GM18907 (cell line): ENCODE results near the gene ATG5.
A peak's percentile ranks its signal among the peaks of the same experiment; 100 is the strongest.

Source experiments
- ATAC-seq: cut with Tn5 transposase; IDR thresholded peaks from one replicate; pipeline ENCODE4 v1.9.1; 2021; ENCODE audit warnings: mild to moderate bottlenecking, moderate library complexity; ENCODE audit not compliant: unreplicated experiment

The ATG5 gene

DNA sequence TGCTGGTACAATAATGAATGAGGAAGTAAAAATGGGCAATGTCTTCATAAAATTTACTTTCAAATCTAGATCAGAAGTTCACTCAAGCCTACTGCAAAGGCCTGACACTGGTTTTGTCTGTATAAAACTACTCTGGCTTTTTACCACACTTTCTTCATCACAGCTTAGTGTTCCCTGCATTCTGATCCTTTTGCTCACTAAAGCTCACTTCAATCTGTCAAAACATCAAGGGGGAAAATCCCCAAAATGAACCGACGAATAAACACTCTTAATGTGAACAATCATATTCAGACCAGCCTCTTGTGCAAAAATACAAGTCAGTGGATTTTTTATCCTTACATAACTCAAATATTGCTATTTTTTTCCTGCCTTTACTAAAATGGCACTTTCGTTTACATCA, 140.9 kb downstream of the ATG5 start:
- no peak for ATAC-seq

DNA sequence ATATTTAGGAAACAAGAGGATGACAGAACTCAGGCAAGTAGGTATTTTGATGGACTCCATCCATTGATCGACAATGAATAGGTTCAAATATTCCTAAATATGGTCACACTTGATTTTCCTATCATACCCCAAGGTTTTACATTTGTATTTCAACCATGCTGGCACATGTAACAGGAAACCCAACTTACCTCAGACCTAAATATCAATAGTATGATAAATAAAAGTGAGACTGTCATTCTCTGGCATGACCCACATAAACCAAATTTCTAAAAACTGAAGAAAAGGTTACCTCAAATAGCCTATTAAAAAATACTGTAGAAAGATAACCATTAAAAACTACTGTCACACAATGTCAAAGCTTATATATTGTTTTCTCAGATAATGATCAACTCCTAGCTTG, 142.1 kb downstream of the ATG5 start:
- ATAC-seq, result no peak

DNA sequence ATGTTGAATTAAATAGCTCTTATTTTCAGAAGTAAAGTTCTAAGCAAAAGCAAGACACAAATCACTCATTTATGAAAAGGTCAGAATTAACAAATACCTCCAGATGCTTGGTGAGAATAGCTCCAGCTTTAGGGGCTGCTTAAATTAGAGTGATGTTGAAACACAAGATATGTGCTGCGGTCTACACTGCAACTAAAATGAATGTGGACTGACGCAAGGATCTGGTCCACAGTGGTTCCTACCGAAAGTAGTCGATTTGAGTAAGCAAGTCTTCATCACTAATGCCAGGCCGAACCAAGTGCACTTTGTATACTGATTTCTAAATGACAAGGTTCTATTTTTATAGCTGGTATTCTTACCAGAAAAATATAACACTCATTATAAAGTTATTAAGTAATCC, 143.1 kb downstream of the ATG5 start:
- ATAC-seq, result peak; percentile 75

DNA sequence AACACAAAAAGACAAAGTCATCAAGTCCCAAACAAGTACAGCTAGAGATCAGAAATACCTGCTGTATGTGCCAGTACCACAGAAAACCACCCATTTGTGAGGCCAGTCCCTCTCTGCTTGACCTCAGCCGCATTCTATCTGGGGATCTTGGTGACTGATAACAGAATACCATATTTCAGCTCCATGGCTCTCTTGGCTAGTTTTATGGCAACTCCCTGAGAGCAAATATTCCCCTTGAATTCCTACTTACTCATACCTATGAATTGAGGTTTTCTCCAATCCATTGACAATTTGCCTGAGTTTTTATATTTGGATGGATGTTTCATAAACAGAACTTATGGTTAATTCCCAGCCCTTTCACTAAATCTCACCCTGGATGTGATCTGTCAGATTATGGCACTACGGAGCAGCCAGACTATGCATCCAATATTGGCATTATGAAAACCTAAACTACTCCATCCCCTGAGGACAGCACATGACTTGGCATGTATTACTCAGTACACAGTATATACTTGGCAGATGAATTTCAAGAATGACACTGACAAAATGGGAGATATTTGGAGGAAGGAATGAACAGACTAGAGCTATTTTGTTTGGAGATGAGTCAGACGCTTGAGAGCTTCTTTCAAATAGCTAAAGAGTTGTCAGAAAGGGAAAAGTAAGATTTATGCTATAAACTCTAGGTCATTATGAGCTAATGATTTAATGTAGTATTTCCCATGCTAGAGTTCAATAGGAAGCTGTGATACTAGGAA, 143.7 kb downstream of the ATG5 start:
- peak; percentile 34 for ATAC-seq

DNA sequence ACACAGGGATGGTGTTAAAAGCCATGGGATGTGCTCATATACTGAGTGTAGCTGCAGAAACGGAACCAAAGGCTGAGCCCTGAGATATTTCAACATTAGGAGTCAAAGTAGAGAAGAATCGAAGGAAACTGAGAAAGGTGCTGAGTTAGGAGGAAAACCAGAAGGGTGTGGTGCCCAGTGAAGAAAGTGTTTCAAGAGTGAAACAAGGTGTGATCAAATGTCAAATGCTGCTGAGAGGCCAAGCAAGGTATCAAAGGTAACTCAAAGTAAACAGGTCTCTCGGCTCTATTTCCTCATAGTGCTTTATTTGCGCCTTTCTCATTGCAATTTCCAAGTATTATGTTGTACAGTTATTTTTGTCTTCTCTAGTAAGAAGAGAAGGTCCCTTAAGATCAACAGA, 145.4 kb downstream of the ATG5 start:
- no peak for ATAC-seq

DNA sequence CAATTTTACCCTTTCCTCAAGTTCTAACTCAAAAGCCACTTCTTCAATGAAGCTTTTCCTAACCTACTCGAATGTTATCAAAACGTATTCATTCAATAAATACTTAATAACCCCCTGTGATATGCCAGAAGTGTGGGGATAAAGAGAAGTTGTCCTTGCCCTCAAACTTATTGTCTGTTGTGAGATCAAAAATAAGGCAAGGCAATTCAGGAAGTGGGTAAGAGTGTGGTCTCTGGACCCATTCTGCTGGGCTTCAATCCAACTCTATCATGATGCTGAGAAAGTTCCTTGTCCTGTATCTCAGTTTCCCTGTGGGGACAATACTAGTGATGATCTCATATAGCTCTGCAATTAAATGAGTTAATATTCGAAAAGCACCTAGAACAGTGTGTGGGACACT, 146.7 kb downstream of the ATG5 start:
- no peak for ATAC-seq

DNA sequence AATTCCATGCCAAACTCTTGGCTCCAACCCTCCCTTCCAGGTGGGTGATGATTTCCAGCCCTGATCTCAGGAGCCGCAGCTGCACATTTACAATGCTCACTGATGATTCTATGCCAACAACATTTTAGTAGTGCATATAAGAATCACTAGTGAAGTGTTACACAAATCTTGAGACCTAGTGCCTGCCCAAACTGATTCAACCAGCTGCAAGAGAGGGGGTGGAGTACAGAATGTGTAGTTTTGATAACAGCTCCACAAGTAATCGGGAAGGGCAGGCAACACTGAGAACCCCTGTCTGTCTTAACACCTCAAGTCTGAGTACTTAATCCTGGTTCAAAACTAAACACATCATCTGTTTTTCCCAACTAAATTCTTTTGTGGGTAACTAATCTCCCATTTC, 147.8 kb downstream of the ATG5 start:
- no peak for ATAC-seq

DNA sequence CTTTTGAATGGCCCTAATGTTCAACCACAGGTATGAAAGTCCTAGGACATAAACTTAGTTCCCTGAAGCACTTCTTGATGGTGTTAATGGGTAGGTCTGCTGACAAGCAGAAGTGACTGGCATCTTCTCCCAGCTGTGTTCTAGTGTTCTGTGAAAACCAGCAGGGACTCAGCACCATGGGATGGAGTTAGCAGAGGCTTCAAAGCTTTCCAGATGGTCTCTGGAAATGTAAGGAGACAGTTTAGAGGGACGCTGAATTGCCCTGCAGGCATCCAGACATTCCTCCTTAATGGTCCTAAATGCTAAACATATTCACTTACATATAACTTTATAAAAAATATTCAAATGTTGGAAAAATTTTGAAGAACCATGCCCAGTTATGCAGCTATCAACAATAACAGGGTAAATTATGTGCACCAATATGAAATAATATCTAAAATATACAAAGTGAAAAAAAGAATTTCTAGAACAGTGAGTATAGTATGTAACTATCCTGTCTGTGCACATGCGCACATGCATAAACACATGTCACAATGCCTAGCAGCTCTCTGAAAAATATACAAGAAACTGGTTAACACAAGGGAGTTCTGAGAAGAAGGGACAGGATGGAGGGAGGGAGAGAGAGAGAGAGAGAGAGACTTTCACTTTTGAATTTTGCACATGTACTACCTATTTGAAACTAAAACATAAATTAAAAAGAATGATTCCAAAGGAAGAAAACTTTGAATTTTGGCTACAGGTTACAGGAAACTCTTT, 152.3 kb downstream of the ATG5 start:
- ATAC-seq, result no peak

DNA sequence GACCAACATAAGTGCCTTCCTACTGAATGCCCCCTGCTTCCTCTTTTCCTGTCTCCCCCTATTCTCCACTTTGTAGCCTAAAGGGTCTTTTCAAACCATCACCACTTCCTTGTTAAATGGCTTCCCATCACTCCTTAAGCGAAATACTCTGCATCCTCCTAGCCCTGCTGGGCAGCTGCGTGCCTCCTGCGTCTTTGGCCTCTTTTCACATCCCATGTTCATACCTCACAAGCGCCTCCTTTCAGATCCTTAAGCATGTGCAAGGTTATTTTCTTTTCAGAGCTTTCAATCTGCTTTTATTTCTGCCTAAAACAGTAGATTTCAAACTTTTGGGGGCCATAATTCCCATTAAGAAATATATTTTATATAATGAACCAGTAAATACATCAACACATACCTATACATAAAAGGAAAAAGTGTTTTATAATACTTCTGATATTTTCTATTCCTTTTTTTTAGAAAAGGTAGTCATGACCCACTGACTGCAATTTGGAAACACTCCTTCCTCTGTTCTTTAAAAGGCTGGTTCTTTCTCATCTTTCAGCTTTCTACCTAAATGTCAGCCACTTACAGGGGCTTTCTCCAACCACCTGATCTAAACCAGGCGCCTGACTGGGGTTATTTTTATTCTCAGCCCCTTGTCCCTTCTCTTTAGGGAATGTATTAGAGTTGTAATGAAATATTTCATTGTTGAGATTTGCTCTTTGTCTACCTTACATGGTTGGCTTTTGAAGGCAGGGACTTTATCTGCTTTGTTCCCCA, 155.3 kb downstream of the ATG5 start:
- ATAC-seq, result no peak

DNA sequence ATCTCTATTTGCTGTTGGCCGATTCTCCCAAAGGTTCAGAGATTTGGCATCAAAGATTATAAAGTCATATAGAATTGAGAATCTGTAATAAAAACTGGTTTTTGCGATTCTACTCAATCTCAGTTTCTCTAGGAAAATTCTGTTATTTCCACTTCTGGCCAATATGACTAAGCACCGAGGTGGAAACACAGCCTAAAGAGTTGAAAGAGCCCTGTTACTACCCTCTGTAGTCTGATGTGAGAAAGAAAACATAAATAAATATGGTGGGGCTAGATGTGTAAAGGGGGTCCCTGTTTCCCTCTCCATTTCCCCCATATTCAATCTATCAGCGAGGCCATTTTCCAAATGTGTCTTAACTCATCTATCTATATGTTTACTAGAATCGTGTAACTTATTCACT, 156.0 kb downstream of the ATG5 start:
- ATAC-seq, result no peak

DNA sequence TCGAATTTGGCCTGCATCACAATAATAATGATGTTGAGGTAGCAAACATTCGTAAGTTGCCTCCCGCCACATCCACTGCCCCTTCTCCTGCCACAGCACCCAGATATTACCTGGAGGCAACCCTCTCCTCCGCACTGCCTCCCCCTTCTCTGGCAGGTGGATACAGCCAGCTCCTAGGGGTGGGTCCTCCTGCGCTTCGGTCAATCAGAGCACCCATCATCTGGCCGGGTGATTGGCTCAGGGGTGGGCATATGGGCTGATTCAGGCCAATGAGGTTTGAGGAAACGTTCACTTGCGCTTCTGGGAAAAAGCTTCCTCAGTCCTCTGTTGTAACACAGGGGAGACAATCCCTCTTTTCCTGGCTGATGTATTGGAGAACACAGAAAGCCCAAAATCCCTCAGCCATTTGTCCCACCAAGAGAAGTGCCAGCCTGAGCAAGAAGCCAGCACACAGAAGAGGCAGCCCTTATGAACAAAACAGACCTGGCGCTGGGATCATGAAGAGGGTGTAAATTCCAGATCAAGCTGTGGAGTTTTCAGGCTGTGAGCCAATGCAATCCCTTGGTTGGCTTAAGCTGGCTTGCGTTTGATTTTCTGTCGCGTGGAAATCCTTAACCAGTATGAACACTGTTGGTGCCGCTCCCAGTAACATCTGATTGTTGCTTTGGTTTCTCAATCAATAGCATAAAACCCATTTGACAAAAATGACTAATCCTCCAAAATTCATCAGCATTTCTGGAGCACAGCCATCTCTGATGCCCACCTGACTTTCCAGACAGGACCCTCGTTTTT, 157.3 kb downstream of the ATG5 start:
- ATAC-seq, result no peak

DNA sequence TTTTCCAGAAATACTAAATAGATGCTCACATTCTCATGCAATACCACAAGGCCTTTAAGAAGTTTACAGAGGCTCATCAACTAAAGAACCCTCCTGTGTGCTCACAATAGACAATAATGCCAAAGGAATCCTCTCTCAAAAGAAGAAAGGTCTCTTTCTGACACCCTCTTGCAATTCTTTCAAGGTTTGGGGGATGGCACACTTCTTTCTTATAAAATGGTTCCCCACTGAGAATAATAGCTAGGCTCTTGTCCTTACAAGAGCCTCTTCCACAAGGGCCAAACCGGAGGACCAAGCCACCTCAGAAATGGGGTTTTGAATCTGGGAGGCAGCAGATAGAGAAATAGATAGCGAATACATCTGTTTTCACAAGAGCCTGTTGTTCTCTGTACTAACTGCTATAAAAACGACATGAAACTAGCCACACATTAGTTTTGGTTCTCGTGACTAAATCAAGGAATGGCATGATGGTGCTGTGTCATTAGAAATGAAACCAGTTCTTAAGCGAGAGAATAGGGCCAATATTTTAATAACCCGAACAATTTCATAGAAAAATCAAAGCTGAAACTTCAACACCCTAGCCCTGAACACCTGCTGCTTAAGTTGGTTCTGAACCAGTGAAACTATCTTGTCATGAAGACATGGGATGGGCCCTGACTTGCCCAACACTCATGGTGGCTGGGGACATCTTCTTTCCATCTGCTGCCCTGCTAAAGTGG, 158.3 kb downstream of the ATG5 start:
- ATAC-seq, result peak; percentile 52

DNA sequence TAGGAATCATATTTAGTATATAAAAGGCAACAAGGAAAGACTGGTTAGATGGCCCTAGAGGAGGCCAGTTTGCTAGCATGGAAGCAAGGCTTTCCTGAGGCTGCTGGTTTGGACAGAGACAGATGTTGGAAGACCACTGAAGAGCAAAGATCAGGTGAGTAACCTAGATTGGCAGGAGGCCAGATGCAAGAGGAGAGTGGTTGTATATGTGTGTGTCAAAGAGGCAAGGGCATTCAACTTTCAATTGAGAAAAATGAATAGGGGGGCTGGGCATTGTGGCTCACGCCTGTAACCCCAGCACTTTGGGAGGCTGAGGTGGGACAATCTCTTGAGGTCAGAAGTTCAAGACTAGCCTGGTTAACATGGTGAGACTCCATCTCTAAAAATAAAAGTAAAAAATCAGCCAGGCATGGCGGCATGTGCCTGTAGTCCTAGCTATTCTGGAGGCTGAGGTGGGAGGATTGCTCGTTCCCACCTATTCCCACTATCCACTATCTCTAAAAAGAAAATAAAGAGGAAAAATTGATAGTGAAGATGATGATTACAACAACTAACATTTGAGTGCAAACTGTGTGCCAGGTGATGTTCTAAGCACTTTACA, 159.6 kb downstream of the ATG5 start:
- ATAC-seq, result no peak

DNA sequence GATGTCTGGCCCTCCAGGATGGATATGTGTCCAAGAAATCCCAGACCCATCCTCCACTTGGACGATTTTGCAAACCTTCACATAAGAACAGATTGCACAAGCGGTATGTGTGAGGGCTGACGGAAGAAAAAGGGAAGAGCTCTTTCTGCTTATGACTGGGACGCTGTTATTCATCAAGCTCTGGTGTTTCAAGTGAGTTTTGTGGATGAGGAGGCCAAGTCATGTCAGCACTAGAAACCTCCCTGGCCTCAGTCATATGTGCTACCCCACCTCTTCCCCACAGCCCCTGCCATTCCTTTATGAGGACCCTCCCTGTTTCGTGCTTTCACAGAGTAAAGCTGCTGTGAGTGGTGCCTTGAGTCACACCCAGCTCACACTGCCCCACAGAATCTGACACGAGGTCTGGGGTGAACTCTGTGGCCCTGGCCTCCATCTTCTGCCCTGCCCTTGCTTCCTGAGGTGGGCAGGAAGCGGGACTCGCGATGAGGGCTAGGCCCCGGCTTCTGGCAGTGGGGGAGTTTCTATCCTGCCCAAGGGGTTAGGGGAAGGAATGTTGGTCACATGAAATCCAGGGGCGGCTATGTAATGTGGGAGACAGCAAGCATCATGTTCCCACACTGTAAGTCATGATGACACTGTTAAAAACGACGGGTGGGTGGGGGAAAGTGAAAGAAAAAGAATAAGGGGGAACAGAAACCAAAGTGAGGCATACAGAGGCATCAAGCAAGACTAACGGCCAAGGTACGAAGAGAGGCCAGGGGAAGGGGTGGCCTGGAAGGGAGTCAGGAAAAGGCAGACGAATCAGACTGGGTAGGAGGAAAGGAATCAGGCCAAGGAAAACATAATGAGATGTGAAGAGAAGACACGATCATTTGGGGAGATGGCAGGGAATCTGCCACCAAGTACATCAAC, 161.3 kb downstream of the ATG5 start:
- peak; percentile 68 for ATAC-seq

DNA sequence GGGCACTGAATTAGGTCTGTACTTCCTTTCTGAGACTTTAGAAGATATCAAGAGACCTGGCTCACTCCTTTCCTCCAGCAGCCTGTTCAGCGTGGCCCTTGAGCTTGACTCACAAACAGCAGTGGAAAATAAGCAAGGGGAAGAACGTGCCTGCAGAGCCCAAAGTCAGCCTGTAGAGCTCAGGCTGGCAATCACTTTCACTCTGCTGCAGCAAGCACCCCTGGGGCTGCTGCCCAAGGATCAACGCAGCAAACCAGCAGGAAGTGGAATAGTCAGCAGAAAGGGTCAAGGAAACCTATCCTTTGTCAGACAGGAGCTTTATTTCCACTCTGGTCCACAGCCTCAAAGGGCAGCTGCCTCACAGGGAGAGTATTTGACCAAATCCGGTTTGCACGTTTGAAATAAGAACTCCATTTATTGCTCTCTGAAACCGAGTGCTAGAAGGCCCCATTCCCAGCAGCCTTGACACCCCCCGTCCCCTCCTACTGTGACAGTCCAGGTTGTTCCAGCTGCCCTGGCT, 162.1 kb downstream of the ATG5 start:
- peak; percentile 32 for ATAC-seq

DNA sequence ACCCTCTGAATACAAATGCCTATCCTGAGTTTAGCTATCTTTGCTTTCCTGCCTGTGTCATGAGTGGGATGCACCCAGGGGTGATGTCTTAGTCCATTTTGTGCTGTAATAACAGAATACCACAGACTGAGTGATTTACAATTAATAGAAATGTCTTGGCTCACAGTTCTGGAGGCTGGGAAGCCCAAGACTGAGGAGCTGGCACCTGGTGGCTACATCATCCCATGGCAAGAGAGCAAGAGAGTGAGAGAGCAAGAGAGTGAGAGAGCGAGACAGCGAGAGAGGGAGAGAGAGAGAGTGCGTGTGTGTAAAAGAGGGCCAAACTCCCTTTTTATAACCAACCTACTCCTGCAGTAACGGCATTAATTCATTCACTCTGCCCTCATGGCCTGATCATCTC, 162.6 kb downstream of the ATG5 start:
- ATAC-seq, result no peak

DNA sequence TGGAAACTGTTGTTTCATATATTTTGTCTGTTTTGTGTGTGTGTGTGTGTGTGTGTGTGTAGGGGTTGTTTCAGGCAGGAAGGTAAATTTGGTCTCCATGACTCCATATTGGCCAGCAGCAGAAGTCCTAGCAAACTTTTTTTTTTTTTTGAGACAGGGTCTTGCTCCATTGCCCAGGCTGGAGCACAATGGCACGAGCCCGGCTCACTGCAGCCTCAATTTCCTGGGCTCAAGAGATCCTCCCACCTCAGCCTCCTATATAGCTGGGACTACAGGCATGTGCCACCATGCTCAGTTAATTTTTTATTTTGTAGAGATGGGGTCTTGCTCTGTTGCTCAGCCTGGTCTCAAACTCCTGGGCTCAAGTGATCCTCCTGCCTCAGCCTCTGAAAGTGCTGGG, 163.7 kb downstream of the ATG5 start:
- ATAC-seq, result no peak

DNA sequence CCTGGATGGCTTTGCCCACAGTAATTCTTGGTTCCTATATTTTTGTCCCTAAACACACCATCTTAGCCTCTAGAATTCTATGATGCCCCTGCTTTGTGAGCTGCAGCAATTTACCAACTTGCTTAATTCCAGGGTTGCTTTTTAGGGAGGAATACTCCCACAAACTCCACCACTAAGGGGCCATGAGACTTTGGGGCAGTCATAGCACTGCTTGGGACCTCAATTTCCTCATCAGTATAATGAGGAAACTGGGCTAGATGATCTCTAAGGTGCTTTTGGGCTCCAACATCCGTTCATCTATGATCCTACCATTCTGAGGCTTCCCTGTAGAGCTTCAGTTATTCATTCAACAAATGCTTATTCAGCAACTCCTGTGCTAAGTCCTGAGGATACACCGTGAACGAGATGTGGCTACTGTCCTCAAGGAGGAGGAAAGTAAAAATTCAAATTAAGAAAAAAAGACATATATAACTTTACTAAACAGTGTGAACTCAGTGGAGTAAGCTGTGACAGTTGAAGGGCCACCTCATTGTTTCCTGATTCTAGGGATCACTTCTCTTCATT, 164.2 kb downstream of the ATG5 start:
- ATAC-seq, result no peak
